Sigmoid colon (tissue), 7 donors: ENCODE measurements around the gene DPH5. TPM values are rescaled to one million over a fixed set of nuclear protein-coding genes. Genes with fewer than 3 reads are reported as not detected.

ENCODE experiments used
- DNase-seq: peaks from one replicate; pipeline ENCODE4 v3.0.0-alpha.2; 2019
- H3K27ac ChIP-seq, 4 donors: fragments of 200-600 bp; sonication (generic); one replicate each; pipeline ENCODE4 v1.5.1; 2016 to 2019; ENCODE audit warnings: mild to moderate bottlenecking in 1 of 4
- H3K27me3 ChIP-seq, 3 donors: fragments of 200-600 bp; sonication (generic); one replicate each; pipeline ENCODE4 v1.5.1; 2019; ENCODE audit warnings: mild to moderate bottlenecking in 1 of 3
- H3K36me3 ChIP-seq, 4 donors: fragments of 200-600 bp; sonication (generic); one replicate each; pipeline ENCODE4 v1.5.1; 2016 to 2019
- H3K4me1 ChIP-seq, 4 donors: fragments of 200-600 bp; sonication (generic); one replicate each; pipeline ENCODE4 v1.5.1; 2017 to 2019
- H3K4me3 ChIP-seq, 4 donors: fragments of 200-600 bp; sonication (generic); one replicate each; pipeline ENCODE4 v1.5.1; 2017 to 2019; ENCODE audit warnings: mild to moderate bottlenecking in 2 of 4, moderate library complexity in 1 of 4
- H3K9me3 ChIP-seq, 4 donors: fragments of 200-600 bp in 3 of 4; sonication (generic) in 3 of 4; one replicate each; pipeline versions ENCODE4 v1.5.1 to v1.6.1; 2013 to 2019
- EP300 ChIP-seq, 4 donors: sonication (generic); formaldehyde crosslinking; IDR thresholded peaks; one replicate each; pipeline ENCODE4 v1.6.1; 2017; ENCODE audit warnings: antibody characterized with exemption in 4 of 4
- POLR2A ChIP-seq, 2 donors: fragments of 450-650 bp; IDR thresholded peaks; one replicate each; pipeline ENCODE4 v1.6.1; 2016; ENCODE audit warnings: antibody characterized with exemption in 2 of 2, mild to moderate bottlenecking in 2 of 2, moderate library complexity in 2 of 2
- POLR2AphosphoS5 ChIP-seq, 4 donors: sonication (generic); formaldehyde crosslinking; IDR thresholded peaks; one replicate each; pipeline ENCODE4 v1.6.1; 2017; ENCODE audit warnings: antibody characterized with exemption in 4 of 4
- WGBS, 2 donors: extraction: QIAGEN DNeasy Blood & Tissue Kit; methylation state at CpG; one replicate each; pipeline ENCODE4 v1.1.7; 2013; 5-methylcytosine and 5-hydroxymethylcytosine counted together
- intact Hi-C: fragments of 100-400 bp; cut with DNase I; formaldehyde crosslinking; loops from one replicate; pipeline ENCODE4 v1.15.1; 2023
- polyA plus RNA-seq, 3 donors: library from polyadenylated mRNA; stranded (reverse); fragments of 200-250 nt; gene quantifications; one replicate each; pipeline ENCODE4 v1.2.3, GENCODE V29; 2013
- total RNA-seq, 4 donors: library from RNA; depleted of rRNA; stranded (reverse); fragments of >200 nt; gene quantifications; one replicate each; pipeline ENCODE4 v1.1.0, GENCODE V29; 2016
- TF ChIP-seq, protein P1 (sequence below), 4 experiments: fragments of 450-650 bp in 3 of 4; fragments of 200-600 bp in 1 of 4; IDR thresholded peaks; one replicate each; pipeline ENCODE4 v1.5.1; 2016 to 2019; ENCODE audit warnings: antibody characterized with exemption in 4 of 4, mild to moderate bottlenecking in 3 of 4, moderate library complexity in 2 of 4
- donor health status: healthy with polysubstance abuse.
- donor health status: Bipolar disorder and iron deficiency.
- donor health status: healthy.

Gene DPH5
- total and polyA plus RNA-seq, 7 donors: 23.1 to 38.5 (median 31.0) TPM

DNA sequence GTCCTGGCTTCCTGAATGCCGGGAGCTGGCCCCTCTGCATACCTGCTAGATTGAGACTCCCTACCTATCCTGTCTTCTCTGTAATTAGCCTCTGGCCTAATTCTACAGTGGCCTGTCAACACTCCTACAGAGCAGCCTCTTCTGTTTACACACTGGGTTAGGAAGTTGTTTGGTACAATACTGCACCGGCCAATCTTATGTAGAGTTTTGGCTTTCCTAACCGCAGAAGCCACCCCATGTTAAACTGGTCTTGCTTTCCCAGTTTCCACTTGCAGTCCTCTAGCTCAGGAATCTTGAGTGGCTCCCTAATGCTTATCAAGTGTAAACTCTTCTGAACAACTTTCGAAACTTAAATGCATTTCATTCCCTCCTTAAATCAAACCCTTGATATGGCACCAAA is 42.8 kb downstream of the DPH5 start:
- H3K4me1 ChIP-seq: peaks cover 0 to 9% (median 1%) of the 10 kb centered on the region in 4 donors
- intact Hi-C loops: no loop called here
- H3K9me3 ChIP-seq: no peaks in the 10 kb centered on the region
- WGBS, 2 donors: 88 to 89% methylated on average over 4 of the region's 4 CpGs
- DNase-seq: no peak
- no peak overlapping the region for H3K4me3 ChIP-seq
- H3K36me3 ChIP-seq: peaks cover 0 to 6% (median 0%) of the 10 kb centered on the region in 4 donors
- H3K27me3 ChIP-seq: no peaks in the 10 kb centered on the region
- no peak for TF ChIP-seq POLR2A (IDR thresholded peaks at IDR 0.05)
- no peak for TF ChIP-seq POLR2AphosphoS5 (IDR thresholded peaks at IDR 0.05)
- TF ChIP-seq, protein P1, sequence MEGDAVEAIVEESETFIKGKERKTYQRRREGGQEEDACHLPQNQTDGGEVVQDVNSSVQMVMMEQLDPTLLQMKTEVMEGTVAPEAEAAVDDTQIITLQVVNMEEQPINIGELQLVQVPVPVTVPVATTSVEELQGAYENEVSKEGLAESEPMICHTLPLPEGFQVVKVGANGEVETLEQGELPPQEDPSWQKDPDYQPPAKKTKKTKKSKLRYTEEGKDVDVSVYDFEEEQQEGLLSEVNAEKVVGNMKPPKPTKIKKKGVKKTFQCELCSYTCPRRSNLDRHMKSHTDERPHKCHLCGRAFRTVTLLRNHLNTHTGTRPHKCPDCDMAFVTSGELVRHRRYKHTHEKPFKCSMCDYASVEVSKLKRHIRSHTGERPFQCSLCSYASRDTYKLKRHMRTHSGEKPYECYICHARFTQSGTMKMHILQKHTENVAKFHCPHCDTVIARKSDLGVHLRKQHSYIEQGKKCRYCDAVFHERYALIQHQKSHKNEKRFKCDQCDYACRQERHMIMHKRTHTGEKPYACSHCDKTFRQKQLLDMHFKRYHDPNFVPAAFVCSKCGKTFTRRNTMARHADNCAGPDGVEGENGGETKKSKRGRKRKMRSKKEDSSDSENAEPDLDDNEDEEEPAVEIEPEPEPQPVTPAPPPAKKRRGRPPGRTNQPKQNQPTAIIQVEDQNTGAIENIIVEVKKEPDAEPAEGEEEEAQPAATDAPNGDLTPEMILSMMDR (IDR thresholded peaks at IDR 0.05): no peak
- no peak for TF ChIP-seq EP300 (IDR thresholded peaks at IDR 0.05)
- H3K27ac ChIP-seq: no peak overlapping the region

DNA sequence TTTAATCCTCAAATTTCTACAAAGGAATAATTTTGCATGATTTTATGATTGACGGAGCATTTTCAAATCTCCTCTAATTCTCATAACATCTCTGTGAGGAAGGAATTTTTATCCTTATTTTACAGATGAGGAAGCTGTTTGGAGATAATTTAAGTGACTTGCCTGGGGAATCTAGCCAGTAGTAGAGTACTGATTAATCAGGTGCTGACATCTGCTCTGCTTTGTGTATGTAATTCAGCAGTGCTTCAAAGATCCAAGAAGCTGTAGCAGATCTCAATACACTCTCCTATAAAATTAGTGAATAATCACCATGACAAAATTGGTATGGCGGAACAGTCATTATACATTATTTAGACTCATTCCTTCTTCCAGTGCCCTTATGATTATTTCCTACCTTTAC is 46.0 kb downstream of the DPH5 start:
- Histone ChIP-seq H3K27me3 (no peaks in the 10 kb centered on the region), H3K9me3 (no peaks in the 10 kb centered on the region), H3K27ac (no peak overlapping the region), H3K36me3 (peaks cover 0 to 23% (median 0%) of the 10 kb centered on the region in 4 donors), H3K4me1 (peaks cover 0 to 9% (median 1%) of the 10 kb centered on the region in 4 donors), H3K4me3 (no peak overlapping the region)
- TF ChIP-seq EP300 (IDR thresholded peaks at IDR 0.05): no peak
- TF ChIP-seq POLR2AphosphoS5 (IDR thresholded peaks at IDR 0.05): no peak
- no peak for TF ChIP-seq POLR2A (IDR thresholded peaks at IDR 0.05)
- TF ChIP-seq, protein P1 (IDR thresholded peaks at IDR 0.05): no peak
- WGBS, 2 donors: 96 to 98% methylated on average over 2 of the region's 2 CpGs
- intact Hi-C loops: no loop called here
- no peak for DNase-seq

DNA sequence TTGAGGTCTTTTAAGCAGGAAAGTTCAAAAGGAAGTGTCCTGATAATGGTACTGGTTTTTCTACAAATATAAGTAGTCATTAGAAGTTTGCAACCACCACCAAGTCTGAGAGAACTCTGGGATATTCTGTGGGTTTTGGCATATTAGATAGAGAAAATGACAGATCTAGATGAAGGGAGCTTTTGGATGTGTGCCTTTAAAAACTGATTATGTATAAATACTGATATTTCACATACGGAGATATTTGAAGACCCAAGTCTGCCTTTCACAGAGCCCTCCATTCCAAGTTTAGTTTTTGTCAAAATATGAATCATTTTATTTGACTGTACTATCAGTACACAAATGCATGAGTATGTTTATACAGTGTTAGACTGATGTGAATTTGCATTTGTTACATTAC is 48.6 kb downstream of the DPH5 start:
- Histone ChIP-seq H3K27ac (no peak overlapping the region), H3K27me3 (no peaks in the 10 kb centered on the region), H3K4me3 (no peak overlapping the region), H3K36me3 (peaks cover 0 to 23% (median 0%) of the 10 kb centered on the region in 4 donors), H3K9me3 (no peaks in the 10 kb centered on the region), H3K4me1 (peaks cover 0 to 9% (median 1%) of the 10 kb centered on the region in 4 donors)
- DNase-seq: no peak
- WGBS, 2 donors: 88 to 96% methylated on average over 1 of the region's 1 CpG
- TF ChIP-seq POLR2A (IDR thresholded peaks at IDR 0.05) (no peak), POLR2AphosphoS5 (IDR thresholded peaks at IDR 0.05) (no peak), EP300 (IDR thresholded peaks at IDR 0.05) (no peak)
- TF ChIP-seq, protein P1 (IDR thresholded peaks at IDR 0.05): no peak
- intact Hi-C loops: no loop called here

DNA sequence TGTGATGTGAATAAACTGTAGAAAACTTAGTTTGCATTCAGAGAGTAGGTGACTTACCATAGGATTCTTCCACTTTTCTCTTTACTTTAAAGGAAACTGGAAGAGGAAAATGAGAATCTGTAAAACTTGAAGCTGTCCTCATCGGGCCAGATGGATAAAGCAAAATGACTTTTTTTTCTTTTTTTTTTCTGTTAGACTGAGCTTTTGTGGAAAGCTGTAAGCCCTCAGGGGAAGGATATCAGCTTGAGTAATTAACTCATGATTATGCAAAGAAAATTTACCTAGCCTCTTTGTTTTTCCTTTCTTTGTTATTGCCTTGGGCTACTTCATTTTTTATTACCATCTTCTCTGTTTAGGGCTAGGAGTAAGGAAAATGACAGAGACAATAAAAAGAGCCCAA is 53.4 kb downstream of the DPH5 start:
- WGBS, 2 donors: 57 to 96% methylated on average over 1 of the region's 1 CpG
- no peak overlapping the region for H3K4me3 ChIP-seq
- no peaks in the 10 kb centered on the region for H3K27me3 ChIP-seq
- intact Hi-C loops: no loop called here
- no peak for DNase-seq
- H3K9me3 ChIP-seq: no peaks in the 10 kb centered on the region
- peaks cover 0 to 29% (median 2%) of the 10 kb centered on the region in 4 donors for H3K36me3 ChIP-seq
- H3K27ac ChIP-seq: no peak overlapping the region
- no peaks in the 10 kb centered on the region for H3K4me1 ChIP-seq
- TF ChIP-seq EP300 (IDR thresholded peaks at IDR 0.05): no peak
- TF ChIP-seq POLR2A (IDR thresholded peaks at IDR 0.05): no peak
- TF ChIP-seq, protein P1 (IDR thresholded peaks at IDR 0.05): no peak
- TF ChIP-seq POLR2AphosphoS5 (IDR thresholded peaks at IDR 0.05): no peak

DNA sequence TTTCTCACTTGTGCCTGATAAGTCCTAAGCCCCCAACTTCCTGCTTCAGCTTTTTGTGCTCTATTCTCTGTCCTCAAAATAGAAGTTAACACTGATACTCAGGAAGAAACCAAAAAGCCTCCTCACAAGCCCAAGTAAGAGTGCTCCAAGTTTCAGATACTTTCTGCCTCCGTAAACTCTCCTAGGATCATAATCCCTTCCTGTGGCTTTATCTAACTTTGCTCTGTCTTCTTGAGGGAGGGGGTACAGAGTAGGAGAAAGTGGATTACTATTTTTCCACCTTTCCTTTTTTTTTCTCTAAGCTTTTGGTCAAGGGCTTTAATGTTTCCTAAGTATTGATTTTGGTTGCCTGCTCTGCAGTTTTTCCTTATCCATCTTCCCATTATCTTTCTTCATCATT is 54.6 kb downstream of the DPH5 start:
- H3K4me3 ChIP-seq: no peak overlapping the region
- no peaks in the 10 kb centered on the region for H3K9me3 ChIP-seq
- TF ChIP-seq, protein P1 (IDR thresholded peaks at IDR 0.05): no peak
- H3K27ac ChIP-seq: no peak overlapping the region
- no peak for DNase-seq
- H3K4me1 ChIP-seq: no peaks in the 10 kb centered on the region
- no peaks in the 10 kb centered on the region for H3K27me3 ChIP-seq
- H3K36me3 ChIP-seq: peaks cover 3 to 37% (median 5%) of the 10 kb centered on the region in 4 donors
- WGBS, 2 donors: 88 to 97% methylated on average over 1 of the region's 1 CpG
- intact Hi-C loops: no loop called here
